ENCODE measurements around the gene PDGFRB.

- TF ChIP-seq POLR2A (IDR thresholded peaks at IDR 0.05) (no peak), CTCF (IDR thresholded peaks at IDR 0.05) (no peak)
Measured at GRCh38 chr5:150168864-150169263, 13.2 kb upstream of the PDGFRB start.

Measured in vagina (tissue), 2 donors.